Endothelial cell (in vitro differentiated cells): Measurements from ENCODE around the gene TMPRSS3. TPM values are rescaled to one million over a fixed set of nuclear protein-coding genes. Genes with fewer than 3 reads are reported as not detected.

ENCODE experiments used
- DNase-seq: peaks from one replicate; pipeline ENCODE4 v3.0.0; 2021; ENCODE audit warnings: low spot score
- H3K27ac Mint-ChIP-seq: one replicate; pipeline ENCODE4 v1.8.0; 2021; ENCODE audit warnings: mixed read lengths, inconsistent platforms; ENCODE audit not compliant: unreplicated experiment
- H3K27me3 Mint-ChIP-seq: one replicate; pipeline ENCODE4 v1.8.0; 2021; ENCODE audit warnings: mild to moderate bottlenecking, moderate library complexity, mixed read lengths, inconsistent platforms; ENCODE audit not compliant: unreplicated experiment
- H3K36me3 Mint-ChIP-seq: one replicate; pipeline ENCODE4 v1.8.0; 2021; ENCODE audit warnings: mild to moderate bottlenecking, low read depth, mixed read lengths, inconsistent platforms; ENCODE audit not compliant: unreplicated experiment
- H3K4me1 Mint-ChIP-seq: one replicate; pipeline ENCODE4 v1.8.0; 2021; ENCODE audit warnings: mild to moderate bottlenecking, mixed read lengths, inconsistent platforms; ENCODE audit not compliant: unreplicated experiment
- H3K4me3 Mint-ChIP-seq: one replicate; pipeline ENCODE4 v1.8.0; 2021; ENCODE audit warnings: mild to moderate bottlenecking, mixed read lengths, inconsistent platforms; ENCODE audit not compliant: unreplicated experiment
- H3K9me3 Mint-ChIP-seq: one replicate; pipeline ENCODE4 v1.8.0; 2021; ENCODE audit warnings: mixed read lengths, inconsistent platforms; ENCODE audit not compliant: unreplicated experiment
- total RNA-seq: library from RNA; stranded (reverse); fragmentation: NEBNext Ultra II Directional; extraction: Animal tissue kit (Norgen Biotek cat#: 25700); gene quantifications from one replicate; pipeline ENCODE4 v1.2.1, GENCODE V29; 2021; ENCODE audit not compliant: unreplicated experiment
- TF ChIP-seq, protein P1 (sequence below): fragments of 200-600 bp; sonication (generic); IDR thresholded peaks from one replicate; pipeline ENCODE4 v1.5.0; 2021; ENCODE audit warnings: antibody characterized with exemption; ENCODE audit not compliant: unreplicated experiment

The TMPRSS3 gene
- total RNA-seq, 1 donor from 2014 or later: not detected

DNA sequence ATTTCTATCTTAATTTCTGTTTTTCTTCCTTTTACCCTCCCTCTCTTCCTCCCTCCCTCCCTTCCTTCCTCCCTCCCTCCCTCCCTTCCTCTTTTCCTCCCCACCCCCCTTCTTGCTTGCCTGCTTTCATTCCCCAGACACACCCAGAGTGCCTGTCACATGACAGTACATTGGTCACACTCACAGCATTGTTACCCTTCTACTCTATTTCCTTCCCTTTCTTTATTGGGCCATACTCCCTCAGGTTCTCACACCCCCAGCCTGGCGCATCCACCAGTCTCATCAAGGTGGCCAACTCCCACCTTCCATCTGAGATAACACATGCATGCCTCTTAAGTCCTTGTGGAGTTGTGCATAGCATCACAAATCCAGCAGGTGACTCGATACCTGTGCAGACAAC lies 10.9 kb downstream of the TMPRSS3 start:
- H3K4me1 Mint-ChIP-seq: no peaks in the 10 kb centered on the region
- H3K9me3 Mint-ChIP-seq: no peaks in the 10 kb centered on the region
- TF ChIP-seq, protein P1, sequence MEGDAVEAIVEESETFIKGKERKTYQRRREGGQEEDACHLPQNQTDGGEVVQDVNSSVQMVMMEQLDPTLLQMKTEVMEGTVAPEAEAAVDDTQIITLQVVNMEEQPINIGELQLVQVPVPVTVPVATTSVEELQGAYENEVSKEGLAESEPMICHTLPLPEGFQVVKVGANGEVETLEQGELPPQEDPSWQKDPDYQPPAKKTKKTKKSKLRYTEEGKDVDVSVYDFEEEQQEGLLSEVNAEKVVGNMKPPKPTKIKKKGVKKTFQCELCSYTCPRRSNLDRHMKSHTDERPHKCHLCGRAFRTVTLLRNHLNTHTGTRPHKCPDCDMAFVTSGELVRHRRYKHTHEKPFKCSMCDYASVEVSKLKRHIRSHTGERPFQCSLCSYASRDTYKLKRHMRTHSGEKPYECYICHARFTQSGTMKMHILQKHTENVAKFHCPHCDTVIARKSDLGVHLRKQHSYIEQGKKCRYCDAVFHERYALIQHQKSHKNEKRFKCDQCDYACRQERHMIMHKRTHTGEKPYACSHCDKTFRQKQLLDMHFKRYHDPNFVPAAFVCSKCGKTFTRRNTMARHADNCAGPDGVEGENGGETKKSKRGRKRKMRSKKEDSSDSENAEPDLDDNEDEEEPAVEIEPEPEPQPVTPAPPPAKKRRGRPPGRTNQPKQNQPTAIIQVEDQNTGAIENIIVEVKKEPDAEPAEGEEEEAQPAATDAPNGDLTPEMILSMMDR: no peak
- no peak overlapping the region for H3K27ac Mint-ChIP-seq
- H3K36me3 Mint-ChIP-seq: peaks cover 7% of the 10 kb centered on the region
- no peak overlapping the region for H3K4me3 Mint-ChIP-seq
- H3K27me3 Mint-ChIP-seq: peaks cover 5% of the 10 kb centered on the region
- DNase-seq: no peak

DNA sequence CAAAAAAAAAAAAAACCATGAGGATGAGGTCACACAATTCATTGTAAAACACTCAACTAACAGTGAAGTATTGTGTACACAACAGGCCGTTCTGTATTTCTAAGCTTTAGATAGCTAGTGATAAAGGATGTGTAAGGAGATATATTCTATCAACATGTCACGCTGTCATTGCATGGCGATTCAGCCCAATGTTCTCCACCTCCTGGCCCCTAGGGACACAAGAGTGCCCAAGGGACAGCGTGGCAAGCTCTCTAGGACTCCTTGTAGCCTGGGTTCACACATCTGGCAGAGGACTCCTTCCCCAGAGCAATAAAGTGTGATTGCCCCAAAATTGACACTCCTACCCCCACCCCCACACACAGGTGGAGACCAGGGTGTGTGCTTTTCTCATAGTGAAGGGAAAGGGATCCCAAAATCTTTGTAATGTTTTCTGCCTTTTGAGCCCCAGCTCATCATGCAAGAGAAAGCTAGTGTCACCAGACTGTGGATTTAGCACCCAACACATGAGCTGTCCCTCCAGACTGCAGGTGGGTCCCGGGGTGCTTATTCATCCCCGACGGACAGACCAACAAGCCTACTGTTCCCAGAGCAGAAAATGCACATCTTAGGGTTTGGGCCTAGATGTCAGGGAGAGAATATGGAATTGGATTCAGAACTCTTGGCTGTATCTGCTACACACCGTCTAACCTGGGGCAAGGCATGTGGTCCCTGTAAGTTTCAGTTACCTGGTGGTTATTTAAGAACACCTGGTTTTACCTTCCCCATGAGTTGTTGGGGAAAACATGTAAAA lies 11.5 kb downstream of the TMPRSS3 start:
- H3K27me3 Mint-ChIP-seq: peaks cover 3% of the 10 kb centered on the region
- H3K27ac Mint-ChIP-seq: no peak overlapping the region
- TF ChIP-seq, protein P1: no peak
- no peaks in the 10 kb centered on the region for H3K4me1 Mint-ChIP-seq
- no peak for DNase-seq
- peaks cover 7% of the 10 kb centered on the region for H3K36me3 Mint-ChIP-seq
- no peak overlapping the region for H3K4me3 Mint-ChIP-seq
- H3K9me3 Mint-ChIP-seq: no peaks in the 10 kb centered on the region

DNA sequence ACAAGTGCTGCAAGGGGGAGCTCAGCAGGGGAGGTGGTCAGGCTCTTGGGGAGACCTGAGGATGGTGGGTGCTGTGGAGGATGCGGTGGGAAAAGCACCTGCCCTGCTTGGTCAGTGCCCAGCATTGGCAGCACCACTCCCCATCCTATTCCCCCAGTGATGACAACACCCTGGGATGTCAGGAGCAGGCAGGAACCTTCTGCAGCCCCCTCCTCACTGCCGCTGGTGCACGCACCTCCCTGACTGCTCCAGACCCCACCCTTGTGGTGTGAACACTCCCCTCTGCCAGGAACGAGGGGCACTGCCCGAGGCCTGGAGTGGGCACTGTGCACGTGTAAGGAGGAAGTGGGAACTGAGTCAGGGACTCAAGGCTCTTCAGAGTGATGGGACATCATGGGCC lies 12.5 kb downstream of the TMPRSS3 start:
- H3K27ac Mint-ChIP-seq: no peak overlapping the region
- TF ChIP-seq, protein P1: no peak
- H3K9me3 Mint-ChIP-seq: no peaks in the 10 kb centered on the region
- H3K4me1 Mint-ChIP-seq: no peaks in the 10 kb centered on the region
- DNase-seq: no peak
- peaks cover 2% of the 10 kb centered on the region for H3K27me3 Mint-ChIP-seq
- peaks cover 7% of the 10 kb centered on the region for H3K36me3 Mint-ChIP-seq
- no peak overlapping the region for H3K4me3 Mint-ChIP-seq

DNA sequence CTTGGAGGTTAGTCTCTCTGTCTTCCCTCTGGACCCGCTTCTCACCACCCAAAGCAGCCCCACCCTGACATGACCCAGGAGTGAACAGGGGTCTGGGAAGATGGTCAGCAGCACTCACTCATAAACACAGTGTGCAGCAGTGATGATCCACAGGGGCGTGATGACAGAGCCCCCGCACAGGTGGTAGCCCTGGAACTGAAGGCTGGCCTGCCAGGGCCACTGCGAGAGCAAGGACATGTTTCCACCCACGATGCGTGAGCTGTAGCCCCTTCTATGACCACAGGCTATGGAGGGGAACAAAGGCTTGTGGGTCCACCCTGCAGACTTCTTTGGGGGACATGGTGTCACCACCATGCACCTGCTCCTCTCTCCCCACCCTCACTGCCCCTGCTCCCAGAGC lies 12.9 kb downstream of the TMPRSS3 start:
- Mint-ChIP-seq H3K4me3 (no peak overlapping the region), H3K27me3 (peaks cover 2% of the 10 kb centered on the region), H3K9me3 (no peaks in the 10 kb centered on the region), H3K4me1 (no peaks in the 10 kb centered on the region), H3K27ac (no peak overlapping the region), H3K36me3 (peaks cover 7% of the 10 kb centered on the region)
- TF ChIP-seq, protein P1: no peak
- DNase-seq: no peak

DNA sequence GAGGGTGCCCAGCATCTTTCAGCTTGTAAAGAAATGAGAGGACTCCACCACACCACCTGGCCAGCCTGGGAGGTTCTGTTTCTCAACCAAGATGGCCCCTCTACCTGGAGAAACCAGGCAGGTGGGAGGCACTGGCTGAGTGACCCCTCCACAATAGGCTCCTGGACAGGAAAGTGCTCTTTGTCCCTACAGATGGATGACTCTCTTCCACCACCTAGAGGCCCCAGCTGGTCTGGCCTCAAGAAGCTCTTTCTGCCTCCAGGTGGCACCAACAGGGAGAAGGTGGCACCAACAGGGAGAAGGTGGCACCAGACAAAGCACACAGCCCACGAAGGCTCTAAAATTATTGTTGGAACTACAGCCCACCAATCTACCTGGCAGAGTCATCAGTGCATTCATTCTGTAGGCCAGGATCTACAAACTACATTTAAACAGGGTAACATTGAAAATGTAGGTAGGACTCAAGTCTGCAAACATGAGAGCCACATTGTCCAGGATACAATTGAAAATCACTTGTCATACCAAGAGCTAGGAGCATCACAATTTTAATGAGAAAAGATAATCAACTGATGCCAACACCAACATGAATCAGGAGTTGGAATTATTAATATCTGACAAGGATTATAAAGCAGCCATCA lies 14.4 kb downstream of the TMPRSS3 start:
- Mint-ChIP-seq H3K4me1 (no peaks in the 10 kb centered on the region), H3K27ac (no peak overlapping the region), H3K27me3 (peaks cover 6% of the 10 kb centered on the region), H3K9me3 (no peaks in the 10 kb centered on the region), H3K36me3 (peaks cover 3% of the 10 kb centered on the region), H3K4me3 (no peak overlapping the region)
- TF ChIP-seq, protein P1: peak; percentile 30
- peak; percentile 17 for DNase-seq
